K562 (cell line): ENCODE results near the gene TWSG1. TPM values are rescaled to one million over a fixed set of nuclear protein-coding genes. Genes with fewer than 3 reads are reported as not detected.

Source experiments
- ATAC-seq: fragments of 200-7000 bp; cut with Tn5 transposase; 3 replicates; pipeline ENCODE4 v1.9.1; 2020; ENCODE audit warnings: moderate library complexity
- BruUV-seq: library from RNA; stranded (reverse); fragments of 400-500 nt; replicated peaks from 2 replicates; lab custom pipeline; 2021; lab: Mats Ljungman, UMichigan
- CTCF ChIA-PET: fragments of 300-600 bp; formaldehyde crosslinking; extraction: SDS; loops from one replicate; lab custom pipeline; 2021; ENCODE audit warnings: low intra/inter-chr PET ratio; lab: Yijun Ruan, JAX
- POLR2A ChIA-PET: fragments of 300-600, 350-650 bp; sonication (Branson Sonifier 250); formaldehyde crosslinking; extraction: SDS; loops from one replicate; lab custom pipeline; 2021; ENCODE audit warnings: antibody characterized with exemption, inconsistent platforms; lab: Yijun Ruan, JAX
- DNase-seq, 4 experiments: peaks; one replicate each; pipeline versions ENCODE4 v3.0.0 to v3.0.0-alpha.2; 2011 to 2018; ENCODE audit warnings: low spot score in 3 of 4, mixed read lengths in 3 of 4; ENCODE audit errors: extremely low read depth in 1 of 4
- FAIRE-seq: peaks from 2 replicates; lab custom pipeline; 2011; peaks lifted over from hg19 to GRCh38; lab: Jason Lieb, UNC
- H2AFZ ChIP-seq: 2 replicates; pipeline ENCODE4 v1.6.0; 2011; ENCODE audit warnings: low read depth, low read length, control low read depth, inconsistent platforms
- H3K27ac ChIP-seq: fragments of 200-600 bp; 3 replicates; pipeline ENCODE4 v1.8.0; 2011; ENCODE audit warnings: low read depth, mild to moderate bottlenecking, control low read depth, inconsistent platforms, low read length, moderate library complexity, mixed read lengths; ENCODE audit errors: extremely low read depth
- H3K27me3 ChIP-seq, 2 experiments: fragments of 300-600 bp in 1 of 2; 2 replicates in 1 of 2; 3 replicates in 1 of 2; pipeline versions ENCODE4 v1.6.0 to v1.8.0; 2011; ENCODE audit warnings: inconsistent platforms in 2 of 2, low read length in 2 of 2, mild to moderate bottlenecking in 1 of 2, mixed read lengths in 1 of 2, moderate library complexity in 1 of 2; ENCODE audit not compliant: control insufficient read depth in 2 of 2, insufficient read depth in 2 of 2
- H3K36me3 ChIP-seq: fragments of 300-600 bp; 3 replicates; pipeline ENCODE4 v1.8.0; 2011; ENCODE audit warnings: mild to moderate bottlenecking, low read length, inconsistent platforms; ENCODE audit not compliant: control insufficient read depth, insufficient read depth
- H3K4me1 ChIP-seq, 2 experiments: fragments of 200-600 bp in 1 of 2; replicated peaks in 1 of 2; 2 replicates in 1 of 2; 3 replicates in 1 of 2; pipeline versions ENCODE4 v1.5.1 to v1.8.0; 2011; ENCODE audit warnings: inconsistent platforms in 2 of 2, low read length in 2 of 2, mild to moderate bottlenecking in 1 of 2, mixed read lengths in 1 of 2, moderate library complexity in 1 of 2; ENCODE audit not compliant: control insufficient read depth in 2 of 2, insufficient read depth in 2 of 2
- H3K4me2 ChIP-seq: 2 replicates; pipeline ENCODE4 v1.6.1; 2011; ENCODE audit warnings: low read length, control low read depth, inconsistent platforms, mixed read lengths; ENCODE audit not compliant: insufficient read depth
- H3K4me3 ChIP-seq: fragments of 200-600 bp; sonication (generic), shearing (Covaris generic); 2 replicates; pipeline ENCODE4 v1.5.1; 2016; ENCODE audit warnings: control low read depth, inconsistent platforms
- H3K79me2 ChIP-seq: fragments of 200-600 bp; 3 replicates; pipeline ENCODE4 v1.8.0; 2011; ENCODE audit warnings: low read length, inconsistent platforms; ENCODE audit not compliant: control insufficient read depth, insufficient read depth
- H3K9ac ChIP-seq, 2 experiments: 2 replicates each; pipeline versions ENCODE4 v1.6.0 to v1.6.1; 2011; ENCODE audit warnings: low read depth in 2 of 2, low read length in 2 of 2, control low read depth in 1 of 2, inconsistent platforms in 1 of 2, mild to moderate bottlenecking in 1 of 2, mixed read lengths in 1 of 2; ENCODE audit not compliant: insufficient read depth in 1 of 2
- H3K9me1 ChIP-seq: one replicate; pipeline ENCODE4 v1.6.0; 2011; ENCODE audit warnings: inconsistent platforms, mild to moderate bottlenecking, low read length, moderate library complexity; ENCODE audit not compliant: control insufficient read depth, insufficient read depth
- H3K9me3 ChIP-seq: replicated peaks from 2 replicates; pipeline ENCODE4 v1.5.1; 2011; ENCODE audit warnings: low read depth, low read length, inconsistent platforms; ENCODE audit not compliant: control insufficient read depth, insufficient read depth
- H4K20me1 ChIP-seq: replicated peaks from 2 replicates; pipeline ENCODE4 v1.6.1; 2011; ENCODE audit warnings: low read length, inconsistent platforms, mixed read lengths; ENCODE audit not compliant: control insufficient read depth, insufficient read depth
- DPF2 ChIP-seq: fragments of 450-650 bp; IDR thresholded peaks from 2 replicates; pipeline ENCODE4 v1.6.1; 2016
- MECOM ChIP-seq: fragments of 250-450 bp; sonication (Bioruptor Pico); IDR thresholded peaks from 2 replicates; pipeline ENCODE4 v1.8.0; 2022; ENCODE audit warnings: inconsistent platforms
- MEF2A ChIP-seq: IDR thresholded peaks from 2 replicates; pipeline ENCODE4 v1.6.1; 2011; ENCODE audit warnings: low read depth, mild to moderate bottlenecking, low read length, moderate library complexity; ENCODE audit not compliant: control insufficient read depth
- ZKSCAN8 ChIP-seq: fragments of 200-800 bp; sonication (Bioruptor generic); IDR thresholded peaks from 2 replicates; pipeline ENCODE4 v1.6.1; 2016; ENCODE audit warnings: missing genetic modification characterization, missing compliant biosample characterization
- WGBS: fragments of 100-300 bp; shearing (Covaris generic); methylation state at CpG from one replicate; pipeline ENCODE4 v1.1.6; 2016; ENCODE audit warnings: low coverage, mixed read lengths; ENCODE audit not compliant: insufficient coverage; ENCODE audit errors: missing lambda C conversion rate; 5-methylcytosine and 5-hydroxymethylcytosine counted together
- in situ Hi-C: fragments of 300-500 bp; cut with MboI; formaldehyde crosslinking; loops from 4 replicates; pipeline ENCODE4 v1.15.0; 2018; ENCODE audit warnings: inconsistent platforms, mixed read lengths
- intact Hi-C: fragments of 100-400 bp; cut with micrococcal nuclease; formaldehyde crosslinking; loops from 2 replicates; pipeline ENCODE4 v1.14.2; 2022
- polyA plus RNA-seq, 8 experiments: library from polyadenylated mRNA; depleted of rRNA in 4 of 8; stranded (reverse) in 5 of 8; unstranded in 3 of 8; fragments of >200 nt; fragmentation: Nextera tagmentation in 2 of 8; fragmentation: Illumina TruSeq in 1 of 8; extraction: Ambion mirVana in 2 of 8; extraction: Trizol in 1 of 8; gene quantifications; 2 replicates each; pipeline versions ENCODE4 v1.2.1 to v1.2.3, GENCODE V29; 2011 to 2014; ENCODE audit warnings: inconsistent platforms in 1 of 8, missing spikeins in 1 of 8
- total RNA-seq, 7 experiments: library from RNA; depleted of rRNA in 6 of 7; stranded (reverse); fragments of >200 nt in 6 of 7; fragmentation: Illumina TruSeq in 2 of 7; extraction: Trizol in 2 of 7; gene quantifications; 2 replicates each; pipeline versions ENCODE4 v1.2.1 to v1.2.3, GENCODE V29; 2011 to 2021; ENCODE audit warnings: low replicate concordance in 1 of 7
- TF ChIP-seq, protein P1 (sequence below): fragments of 200-600 bp; sonication (generic); IDR thresholded peaks from one replicate; pipeline ENCODE4 v1.6.1; 2012; ENCODE audit warnings: mild to moderate bottlenecking, low read depth, low read length, inconsistent platforms
- TF ChIP-seq, protein P2 (sequence below): fragments of 200-800 bp; sonication (Bioruptor generic); IDR thresholded peaks from 2 replicates; pipeline ENCODE4 v1.6.1; 2016; ENCODE audit warnings: missing genetic modification characterization, missing compliant biosample characterization

TWSG1 gene
- total and polyA plus RNA-seq, 9 of the 15 experiments (the other 6 are each of a cell fraction or from before 2014, with no cell fraction given): 10.4 to 37.2 (median 25.1) TPM

DNA sequence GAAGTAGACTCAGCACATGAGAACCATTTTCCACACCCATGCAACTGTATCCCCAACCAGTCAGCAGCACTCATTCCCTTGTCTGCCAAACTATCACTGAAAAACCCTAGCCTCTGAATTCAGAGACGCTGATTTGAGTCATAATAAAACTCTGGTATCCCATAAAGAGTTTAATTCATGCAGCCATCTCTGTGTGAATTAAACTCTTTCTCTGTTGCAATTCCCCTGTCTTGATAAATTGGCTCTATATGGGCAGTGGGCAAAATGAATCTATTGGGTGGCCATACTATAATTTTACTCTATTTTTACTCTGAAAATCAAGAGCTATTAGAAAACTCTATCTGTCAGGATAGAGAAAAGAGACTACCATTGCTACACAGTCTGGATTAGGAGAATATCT, 40.6 kb upstream of the TWSG1 start:
- ATAC-seq (no peak), DNase-seq (no peak), FAIRE-seq (no peak)
- intact Hi-C loops (no loop called here), in situ Hi-C loops (no loop called here)
- Histone ChIP-seq H4K20me1 (no peaks in the 10 kb centered on the region), H2AFZ (no peak overlapping the region), H3K36me3 (no peaks in the 10 kb centered on the region), H3K4me1 (no peaks in the 10 kb centered on the region), H3K79me2 (no peaks in the 10 kb centered on the region), H3K9me3 (peaks cover 10% of the 10 kb centered on the region), H3K27me3 (no peaks in the 10 kb centered on the region), H3K4me3 (no peak overlapping the region), H3K27ac (no peak overlapping the region), H3K9me1 (no peaks in the 10 kb centered on the region), H3K4me2 (no peak overlapping the region), H3K9ac (no peak overlapping the region)
- ChIA-PET CTCF (no interaction called here), POLR2A (interaction anchor here (1.6 kb wide), 1 partner anchor 18 kb away, joined by 3 read pairs; no protein-coding TSS in a partner anchor)
- 8% methylated on average over 1 of the region's 1 CpG for WGBS
- BruUV-seq: no TSS peak
- TF ChIP-seq MECOM (CRISPR knock-in tag): no peak
- TF ChIP-seq, protein P1, sequence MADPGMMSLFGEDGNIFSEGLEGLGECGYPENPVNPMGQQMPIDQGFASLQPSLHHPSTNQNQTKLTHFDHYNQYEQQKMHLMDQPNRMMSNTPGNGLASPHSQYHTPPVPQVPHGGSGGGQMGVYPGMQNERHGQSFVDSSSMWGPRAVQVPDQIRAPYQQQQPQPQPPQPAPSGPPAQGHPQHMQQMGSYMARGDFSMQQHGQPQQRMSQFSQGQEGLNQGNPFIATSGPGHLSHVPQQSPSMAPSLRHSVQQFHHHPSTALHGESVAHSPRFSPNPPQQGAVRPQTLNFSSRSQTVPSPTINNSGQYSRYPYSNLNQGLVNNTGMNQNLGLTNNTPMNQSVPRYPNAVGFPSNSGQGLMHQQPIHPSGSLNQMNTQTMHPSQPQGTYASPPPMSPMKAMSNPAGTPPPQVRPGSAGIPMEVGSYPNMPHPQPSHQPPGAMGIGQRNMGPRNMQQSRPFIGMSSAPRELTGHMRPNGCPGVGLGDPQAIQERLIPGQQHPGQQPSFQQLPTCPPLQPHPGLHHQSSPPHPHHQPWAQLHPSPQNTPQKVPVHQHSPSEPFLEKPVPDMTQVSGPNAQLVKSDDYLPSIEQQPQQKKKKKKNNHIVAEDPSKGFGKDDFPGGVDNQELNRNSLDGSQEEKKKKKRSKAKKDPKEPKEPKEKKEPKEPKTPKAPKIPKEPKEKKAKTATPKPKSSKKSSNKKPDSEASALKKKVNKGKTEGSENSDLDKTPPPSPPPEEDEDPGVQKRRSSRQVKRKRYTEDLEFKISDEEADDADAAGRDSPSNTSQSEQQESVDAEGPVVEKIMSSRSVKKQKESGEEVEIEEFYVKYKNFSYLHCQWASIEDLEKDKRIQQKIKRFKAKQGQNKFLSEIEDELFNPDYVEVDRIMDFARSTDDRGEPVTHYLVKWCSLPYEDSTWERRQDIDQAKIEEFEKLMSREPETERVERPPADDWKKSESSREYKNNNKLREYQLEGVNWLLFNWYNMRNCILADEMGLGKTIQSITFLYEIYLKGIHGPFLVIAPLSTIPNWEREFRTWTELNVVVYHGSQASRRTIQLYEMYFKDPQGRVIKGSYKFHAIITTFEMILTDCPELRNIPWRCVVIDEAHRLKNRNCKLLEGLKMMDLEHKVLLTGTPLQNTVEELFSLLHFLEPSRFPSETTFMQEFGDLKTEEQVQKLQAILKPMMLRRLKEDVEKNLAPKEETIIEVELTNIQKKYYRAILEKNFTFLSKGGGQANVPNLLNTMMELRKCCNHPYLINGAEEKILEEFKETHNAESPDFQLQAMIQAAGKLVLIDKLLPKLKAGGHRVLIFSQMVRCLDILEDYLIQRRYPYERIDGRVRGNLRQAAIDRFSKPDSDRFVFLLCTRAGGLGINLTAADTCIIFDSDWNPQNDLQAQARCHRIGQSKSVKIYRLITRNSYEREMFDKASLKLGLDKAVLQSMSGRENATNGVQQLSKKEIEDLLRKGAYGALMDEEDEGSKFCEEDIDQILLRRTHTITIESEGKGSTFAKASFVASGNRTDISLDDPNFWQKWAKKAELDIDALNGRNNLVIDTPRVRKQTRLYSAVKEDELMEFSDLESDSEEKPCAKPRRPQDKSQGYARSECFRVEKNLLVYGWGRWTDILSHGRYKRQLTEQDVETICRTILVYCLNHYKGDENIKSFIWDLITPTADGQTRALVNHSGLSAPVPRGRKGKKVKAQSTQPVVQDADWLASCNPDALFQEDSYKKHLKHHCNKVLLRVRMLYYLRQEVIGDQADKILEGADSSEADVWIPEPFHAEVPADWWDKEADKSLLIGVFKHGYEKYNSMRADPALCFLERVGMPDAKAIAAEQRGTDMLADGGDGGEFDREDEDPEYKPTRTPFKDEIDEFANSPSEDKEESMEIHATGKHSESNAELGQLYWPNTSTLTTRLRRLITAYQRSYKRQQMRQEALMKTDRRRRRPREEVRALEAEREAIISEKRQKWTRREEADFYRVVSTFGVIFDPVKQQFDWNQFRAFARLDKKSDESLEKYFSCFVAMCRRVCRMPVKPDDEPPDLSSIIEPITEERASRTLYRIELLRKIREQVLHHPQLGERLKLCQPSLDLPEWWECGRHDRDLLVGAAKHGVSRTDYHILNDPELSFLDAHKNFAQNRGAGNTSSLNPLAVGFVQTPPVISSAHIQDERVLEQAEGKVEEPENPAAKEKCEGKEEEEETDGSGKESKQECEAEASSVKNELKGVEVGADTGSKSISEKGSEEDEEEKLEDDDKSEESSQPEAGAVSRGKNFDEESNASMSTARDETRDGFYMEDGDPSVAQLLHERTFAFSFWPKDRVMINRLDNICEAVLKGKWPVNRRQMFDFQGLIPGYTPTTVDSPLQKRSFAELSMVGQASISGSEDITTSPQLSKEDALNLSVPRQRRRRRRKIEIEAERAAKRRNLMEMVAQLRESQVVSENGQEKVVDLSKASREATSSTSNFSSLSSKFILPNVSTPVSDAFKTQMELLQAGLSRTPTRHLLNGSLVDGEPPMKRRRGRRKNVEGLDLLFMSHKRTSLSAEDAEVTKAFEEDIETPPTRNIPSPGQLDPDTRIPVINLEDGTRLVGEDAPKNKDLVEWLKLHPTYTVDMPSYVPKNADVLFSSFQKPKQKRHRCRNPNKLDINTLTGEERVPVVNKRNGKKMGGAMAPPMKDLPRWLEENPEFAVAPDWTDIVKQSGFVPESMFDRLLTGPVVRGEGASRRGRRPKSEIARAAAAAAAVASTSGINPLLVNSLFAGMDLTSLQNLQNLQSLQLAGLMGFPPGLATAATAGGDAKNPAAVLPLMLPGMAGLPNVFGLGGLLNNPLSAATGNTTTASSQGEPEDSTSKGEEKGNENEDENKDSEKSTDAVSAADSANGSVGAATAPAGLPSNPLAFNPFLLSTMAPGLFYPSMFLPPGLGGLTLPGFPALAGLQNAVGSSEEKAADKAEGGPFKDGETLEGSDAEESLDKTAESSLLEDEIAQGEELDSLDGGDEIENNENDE: no peak
- no peak for TF ChIP-seq ZKSCAN8 (CRISPR knock-in tag)
- TF ChIP-seq, protein P2, sequence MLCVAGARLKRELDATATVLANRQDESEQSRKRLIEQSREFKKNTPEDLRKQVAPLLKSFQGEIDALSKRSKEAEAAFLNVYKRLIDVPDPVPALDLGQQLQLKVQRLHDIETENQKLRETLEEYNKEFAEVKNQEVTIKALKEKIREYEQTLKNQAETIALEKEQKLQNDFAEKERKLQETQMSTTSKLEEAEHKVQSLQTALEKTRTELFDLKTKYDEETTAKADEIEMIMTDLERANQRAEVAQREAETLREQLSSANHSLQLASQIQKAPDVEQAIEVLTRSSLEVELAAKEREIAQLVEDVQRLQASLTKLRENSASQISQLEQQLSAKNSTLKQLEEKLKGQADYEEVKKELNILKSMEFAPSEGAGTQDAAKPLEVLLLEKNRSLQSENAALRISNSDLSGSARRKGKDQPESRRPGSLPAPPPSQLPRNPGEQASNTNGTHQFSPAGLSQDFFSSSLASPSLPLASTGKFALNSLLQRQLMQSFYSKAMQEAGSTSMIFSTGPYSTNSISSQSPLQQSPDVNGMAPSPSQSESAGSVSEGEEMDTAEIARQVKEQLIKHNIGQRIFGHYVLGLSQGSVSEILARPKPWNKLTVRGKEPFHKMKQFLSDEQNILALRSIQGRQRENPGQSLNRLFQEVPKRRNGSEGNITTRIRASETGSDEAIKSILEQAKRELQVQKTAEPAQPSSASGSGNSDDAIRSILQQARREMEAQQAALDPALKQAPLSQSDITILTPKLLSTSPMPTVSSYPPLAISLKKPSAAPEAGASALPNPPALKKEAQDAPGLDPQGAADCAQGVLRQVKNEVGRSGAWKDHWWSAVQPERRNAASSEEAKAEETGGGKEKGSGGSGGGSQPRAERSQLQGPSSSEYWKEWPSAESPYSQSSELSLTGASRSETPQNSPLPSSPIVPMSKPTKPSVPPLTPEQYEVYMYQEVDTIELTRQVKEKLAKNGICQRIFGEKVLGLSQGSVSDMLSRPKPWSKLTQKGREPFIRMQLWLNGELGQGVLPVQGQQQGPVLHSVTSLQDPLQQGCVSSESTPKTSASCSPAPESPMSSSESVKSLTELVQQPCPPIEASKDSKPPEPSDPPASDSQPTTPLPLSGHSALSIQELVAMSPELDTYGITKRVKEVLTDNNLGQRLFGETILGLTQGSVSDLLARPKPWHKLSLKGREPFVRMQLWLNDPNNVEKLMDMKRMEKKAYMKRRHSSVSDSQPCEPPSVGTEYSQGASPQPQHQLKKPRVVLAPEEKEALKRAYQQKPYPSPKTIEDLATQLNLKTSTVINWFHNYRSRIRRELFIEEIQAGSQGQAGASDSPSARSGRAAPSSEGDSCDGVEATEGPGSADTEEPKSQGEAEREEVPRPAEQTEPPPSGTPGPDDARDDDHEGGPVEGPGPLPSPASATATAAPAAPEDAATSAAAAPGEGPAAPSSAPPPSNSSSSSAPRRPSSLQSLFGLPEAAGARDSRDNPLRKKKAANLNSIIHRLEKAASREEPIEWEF (CRISPR knock-in tag): no peak
- no peak for TF ChIP-seq MEF2A
- TF ChIP-seq DPF2: no peak
